CD4-positive, alpha-beta T cell treated with Interferon gamma for 1 hour (primary cell): ENCODE measurements around the gene ESR2.
"Not testable (repeated sequence)": the region's sequence is repeated elsewhere in the genome, so short reads cannot be mapped to it uniquely, and the experiment has no call there.

Experiments
- DNase-seq: peaks from one replicate; pipeline ENCODE4 v3.0.0-alpha.2; 2020

The ESR2 gene

DNA sequence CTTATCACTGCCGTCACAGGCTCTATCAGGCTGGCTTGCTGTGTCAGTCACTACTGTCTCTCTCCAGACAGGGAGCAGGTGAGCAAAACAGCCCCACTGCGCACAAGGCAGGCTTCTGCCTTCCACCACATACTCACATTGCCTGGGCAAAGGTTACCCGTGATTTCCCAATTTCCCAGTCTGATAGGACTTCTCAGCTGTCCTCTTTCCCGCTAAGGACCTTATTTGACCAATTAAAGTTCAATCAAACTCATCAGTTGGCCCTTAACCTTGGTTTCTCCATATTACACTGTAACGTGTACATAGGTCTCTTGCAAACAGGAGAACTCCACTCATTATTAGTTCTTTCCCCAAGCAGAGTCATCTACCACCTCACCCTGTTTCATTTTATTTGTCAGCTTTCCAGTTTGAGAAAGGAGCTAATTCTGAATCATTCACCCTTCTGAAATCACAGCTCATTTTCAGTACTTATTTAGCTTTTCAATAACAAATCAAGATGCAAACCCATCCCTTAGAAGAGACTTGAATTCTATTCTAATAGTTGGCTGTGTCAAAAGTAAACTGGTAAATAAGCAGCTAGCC, 170.8 kb downstream of the ESR2 start:
- DNase-seq, result no peak

DNA sequence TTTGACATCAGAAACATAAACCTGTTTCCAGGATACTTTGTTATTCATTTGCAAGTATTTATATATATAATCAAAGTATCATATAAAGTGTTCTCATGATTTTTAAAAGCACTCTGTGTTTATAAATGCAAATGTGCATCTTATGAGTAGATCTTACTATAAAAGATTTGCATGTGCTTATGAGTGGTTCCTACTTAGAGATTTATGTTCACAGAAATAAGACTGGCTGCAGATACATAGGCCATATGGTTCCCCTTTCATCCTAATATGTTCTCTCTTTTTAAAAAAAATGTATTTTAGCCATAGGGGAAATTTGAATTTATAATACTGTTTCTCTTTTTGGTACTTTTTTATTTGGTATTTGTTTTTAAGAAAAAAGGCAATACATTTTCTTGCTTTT, 174.2 kb downstream of the ESR2 start:
- DNase-seq, result no peak

DNA sequence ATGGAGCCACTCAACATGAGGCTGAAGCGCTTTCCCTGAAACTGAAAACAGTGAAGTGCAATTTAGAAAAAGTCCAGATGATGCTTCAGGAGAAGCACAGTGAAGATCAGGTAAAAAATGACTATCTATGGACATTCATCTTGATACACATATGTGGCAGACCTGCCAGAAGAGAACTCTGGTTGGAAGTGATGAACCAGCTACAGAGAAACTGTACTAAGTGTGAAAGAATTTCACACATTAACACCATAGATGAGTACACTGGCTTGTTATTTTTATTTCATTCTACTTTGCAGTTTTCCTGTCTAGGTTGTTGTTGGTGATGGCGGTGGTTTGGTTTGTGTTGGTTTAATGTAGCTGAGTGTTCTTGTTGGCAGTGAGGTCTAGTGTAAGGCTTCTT, 174.7 kb downstream of the ESR2 start:
- no peak for DNase-seq

DNA sequence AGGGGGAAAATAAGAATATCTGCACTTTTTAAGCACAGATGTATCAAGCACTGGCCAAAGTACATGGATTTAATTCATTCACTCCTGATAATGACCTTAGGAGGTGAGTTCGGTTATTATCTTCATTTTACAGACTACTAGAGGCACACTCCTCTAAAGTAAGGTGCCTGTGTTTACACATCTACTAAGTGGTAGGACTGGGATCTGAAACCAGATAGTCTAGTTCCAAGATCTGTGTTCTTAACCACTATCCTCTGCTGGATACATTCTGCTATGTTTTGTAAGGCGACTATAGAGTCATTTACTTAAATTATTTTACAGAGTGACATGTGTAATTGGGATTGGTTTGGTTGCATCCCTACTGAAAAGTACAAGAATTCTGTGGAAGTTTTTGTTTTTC, 175.3 kb downstream of the ESR2 start:
- DNase-seq, result no peak

DNA sequence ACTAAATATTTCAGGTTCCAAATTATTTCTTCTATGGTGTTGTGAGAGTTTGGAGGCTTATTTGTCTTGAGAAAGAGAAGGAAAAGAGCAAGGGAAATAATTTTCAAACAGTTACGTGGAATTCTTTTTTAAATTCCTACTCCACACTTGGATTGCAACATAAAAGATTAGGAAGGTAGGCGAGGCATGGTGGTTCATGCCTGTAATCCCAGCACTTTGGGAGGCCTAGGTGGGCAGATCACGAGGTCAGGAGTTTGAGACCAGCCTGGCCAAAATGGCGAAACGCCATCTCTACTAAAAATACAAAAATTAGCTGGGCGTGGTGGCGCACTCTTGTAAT, 175.8 kb downstream of the ESR2 start:
- not testable (repeated sequence) for DNase-seq

DNA sequence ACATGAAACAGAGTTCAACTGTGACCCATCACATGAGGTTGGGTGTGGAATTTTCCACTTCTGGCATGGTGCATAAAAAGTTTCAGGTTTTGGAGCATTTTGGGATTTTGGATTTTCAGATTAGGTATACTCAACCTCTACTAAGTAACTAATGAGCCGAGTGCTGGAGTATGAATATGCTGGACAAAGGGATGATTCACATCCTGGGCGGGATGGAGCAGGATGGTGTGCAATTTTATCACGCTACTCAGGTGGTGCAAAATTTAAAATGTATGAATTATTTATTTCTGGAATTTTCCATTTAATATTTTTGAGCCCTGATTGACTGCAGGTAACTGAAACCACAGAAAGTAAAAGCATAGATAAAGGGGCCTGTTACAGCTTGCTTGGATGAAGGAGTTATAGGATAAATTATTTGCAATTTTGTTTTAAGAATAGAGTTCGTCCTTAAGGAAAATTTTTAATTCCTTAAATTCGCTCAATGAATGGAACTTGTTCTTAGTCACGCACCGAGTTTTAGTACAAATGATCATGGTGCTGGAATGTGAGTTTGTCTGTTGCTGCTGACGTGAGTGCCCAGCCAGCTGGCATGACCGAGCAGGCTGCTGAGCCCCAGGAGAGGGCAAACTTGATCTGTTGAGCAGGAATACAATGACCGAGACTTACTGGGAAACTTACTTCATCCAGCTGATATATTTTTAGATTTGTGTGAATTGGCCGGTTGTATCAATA, 176.3 kb downstream of the ESR2 start:
- DNase-seq, result no peak

DNA sequence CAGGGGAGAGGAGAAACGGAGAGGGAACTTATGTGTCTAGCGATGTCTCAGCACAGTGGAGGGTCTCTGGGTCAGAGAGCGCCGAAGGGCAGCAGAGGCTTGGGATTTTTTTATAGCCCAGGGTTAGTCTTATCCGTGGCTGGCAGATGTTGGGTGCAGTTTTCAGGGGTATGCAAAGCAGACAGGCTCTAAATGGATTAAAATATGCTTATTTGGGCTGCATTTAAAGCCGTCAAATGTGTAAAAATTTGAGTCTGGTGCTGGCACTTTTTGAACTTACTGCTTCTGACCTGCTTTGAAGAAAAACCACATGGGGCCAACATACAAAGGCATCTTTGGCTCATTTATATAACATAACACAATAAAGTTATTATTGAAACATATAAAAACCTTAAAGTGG, 178.8 kb downstream of the ESR2 start:
- no peak for DNase-seq

DNA sequence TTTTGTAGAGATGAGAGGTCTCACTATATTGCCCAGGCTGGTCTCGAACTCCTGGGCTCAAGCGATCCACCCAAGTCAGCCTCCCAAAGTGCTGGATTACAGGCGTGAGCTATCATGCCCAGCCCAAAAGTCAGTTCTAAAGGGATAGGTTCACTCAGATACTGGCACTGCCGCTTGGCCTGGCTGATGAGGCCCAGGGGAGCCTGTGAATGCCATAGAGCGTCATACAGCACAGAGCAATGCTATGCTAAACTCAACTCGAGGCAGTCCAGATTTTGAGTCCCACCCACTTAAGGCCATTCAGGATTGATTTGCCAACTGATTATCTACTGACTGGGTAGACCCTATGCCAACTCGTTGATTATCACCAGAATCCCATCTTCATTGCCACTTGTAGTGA, 179.4 kb downstream of the ESR2 start:
- DNase-seq, result no peak

DNA sequence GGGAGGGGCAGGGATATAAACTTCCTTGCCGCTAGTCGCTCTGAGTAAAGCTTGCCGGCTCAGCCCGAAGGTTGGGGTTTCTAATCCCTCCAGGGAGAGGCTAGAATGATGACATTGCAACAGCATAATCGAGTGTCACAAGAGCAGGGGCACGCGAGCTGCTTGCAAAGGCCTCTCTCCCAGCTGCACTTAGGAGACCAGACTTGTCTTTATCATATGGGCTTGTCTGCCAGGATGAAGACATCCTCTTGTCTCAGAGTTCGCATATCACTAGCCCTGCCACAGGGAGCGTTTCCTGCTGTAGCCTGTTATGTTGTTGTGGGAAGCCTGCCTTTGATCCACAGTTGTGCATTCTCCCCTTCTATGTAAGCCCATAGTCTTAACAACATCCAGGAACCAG, 180.0 kb downstream of the ESR2 start:
- DNase-seq, result no peak

DNA sequence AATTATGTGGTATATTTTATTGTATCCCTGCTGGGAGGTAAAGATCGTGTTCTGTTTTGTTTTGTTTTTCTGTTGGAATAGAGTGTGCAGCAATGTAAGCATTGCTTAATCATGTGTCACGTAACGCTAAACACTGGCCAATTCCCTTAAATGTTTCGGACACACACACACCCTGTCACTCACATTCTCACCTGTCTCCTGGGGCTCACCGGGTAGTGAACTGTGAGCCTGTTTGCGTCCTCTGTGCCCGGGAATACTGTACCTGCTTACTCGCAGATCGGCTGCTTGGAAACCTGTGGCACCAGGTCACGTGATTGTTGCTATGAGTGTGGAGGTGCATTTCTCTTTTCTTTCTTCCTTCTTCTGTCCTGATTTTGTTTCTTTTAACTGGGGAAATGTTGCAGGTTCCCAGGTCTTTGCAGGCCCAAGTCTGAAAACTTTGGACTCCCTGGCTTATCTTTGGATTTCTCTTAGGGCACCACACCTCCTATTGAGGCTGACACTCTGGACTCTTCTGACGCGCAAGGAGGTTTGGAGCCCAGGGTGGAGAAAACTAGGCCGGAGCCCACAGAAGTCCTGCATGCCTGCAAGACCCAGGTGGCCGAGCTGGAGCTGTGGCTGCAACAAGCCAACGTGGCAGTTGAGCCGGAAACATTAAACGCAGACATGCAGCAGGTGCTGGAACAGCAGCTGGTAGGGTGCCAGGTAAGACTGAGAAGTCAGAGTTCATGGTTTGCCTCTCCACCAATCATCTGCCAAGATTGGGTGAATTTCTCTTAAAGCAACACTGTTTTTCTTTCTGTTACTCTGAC, 181.1 kb downstream of the ESR2 start:
- no peak for DNase-seq

DNA sequence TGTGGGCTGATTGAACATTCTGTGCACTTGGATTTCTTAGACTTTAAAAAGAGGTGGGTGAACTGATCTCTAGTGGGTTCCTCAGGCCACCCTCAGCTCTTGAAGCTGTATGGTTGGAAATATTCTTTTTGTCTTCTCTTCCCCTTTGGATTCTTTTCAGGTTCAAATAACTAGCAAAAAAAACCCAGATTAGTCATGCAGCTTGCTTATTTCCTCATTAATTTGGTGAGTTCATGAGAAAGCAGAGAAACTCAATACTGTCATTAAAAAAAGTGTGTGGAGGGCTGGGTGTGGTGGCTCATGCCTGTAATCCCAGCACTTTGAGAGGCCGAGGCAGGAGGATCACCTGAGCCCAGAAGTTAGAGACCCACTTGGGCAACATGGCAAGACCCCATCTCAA, 183.4 kb downstream of the ESR2 start:
- DNase-seq, result no peak

DNA sequence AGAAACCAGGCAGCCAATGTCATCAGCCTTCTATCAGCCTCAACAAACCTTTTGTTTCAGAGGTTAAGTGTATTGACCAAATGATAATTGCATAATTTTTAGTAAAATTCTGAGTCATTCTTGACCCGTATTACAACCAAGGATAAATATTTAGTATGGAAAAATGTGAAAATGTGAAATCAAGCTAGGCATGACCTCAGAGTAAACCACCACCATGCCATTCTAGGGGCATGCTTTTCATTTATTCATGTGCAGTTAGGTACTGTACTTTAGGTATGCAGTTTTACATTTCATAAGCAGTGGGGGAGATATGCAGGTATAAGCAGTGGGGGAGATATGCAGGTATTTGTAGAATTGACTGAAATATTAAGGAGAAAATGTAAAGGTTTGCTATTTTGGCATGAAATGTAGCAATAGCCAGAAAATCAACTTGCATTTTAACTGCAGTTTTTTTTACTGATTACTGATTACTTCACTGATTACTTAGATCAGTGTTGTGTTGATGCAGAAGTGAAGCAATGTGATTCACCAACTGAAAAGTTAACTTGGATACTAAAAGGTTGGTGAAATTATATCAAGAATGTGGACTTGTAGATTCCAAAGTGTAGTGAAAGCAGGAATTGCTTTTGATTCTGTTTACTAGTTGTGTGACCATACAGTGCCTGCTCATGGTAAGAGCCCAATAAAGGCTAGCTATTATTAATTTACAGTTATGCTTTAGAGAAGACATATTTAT, 184.2 kb downstream of the ESR2 start:
- DNase-seq, result no peak

DNA sequence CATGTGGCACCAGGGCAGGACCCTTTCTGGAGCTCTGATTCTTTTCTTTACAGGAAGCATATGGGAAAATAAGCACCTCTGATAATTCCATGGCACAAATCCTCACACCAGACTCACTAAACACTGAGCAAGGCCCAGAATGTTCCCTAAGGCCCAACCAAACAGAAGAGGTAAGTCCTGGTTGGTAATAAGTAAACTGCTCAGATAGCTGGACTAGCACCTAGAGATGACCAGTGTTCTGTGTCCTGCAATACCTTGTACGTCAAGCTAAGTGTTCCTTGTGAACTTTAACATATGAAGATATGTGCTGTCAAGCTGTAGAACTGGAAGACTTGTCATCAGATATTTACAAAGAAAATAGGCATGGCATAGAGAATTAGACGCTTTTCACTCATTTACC, 186.7 kb downstream of the ESR2 start:
- no peak for DNase-seq

DNA sequence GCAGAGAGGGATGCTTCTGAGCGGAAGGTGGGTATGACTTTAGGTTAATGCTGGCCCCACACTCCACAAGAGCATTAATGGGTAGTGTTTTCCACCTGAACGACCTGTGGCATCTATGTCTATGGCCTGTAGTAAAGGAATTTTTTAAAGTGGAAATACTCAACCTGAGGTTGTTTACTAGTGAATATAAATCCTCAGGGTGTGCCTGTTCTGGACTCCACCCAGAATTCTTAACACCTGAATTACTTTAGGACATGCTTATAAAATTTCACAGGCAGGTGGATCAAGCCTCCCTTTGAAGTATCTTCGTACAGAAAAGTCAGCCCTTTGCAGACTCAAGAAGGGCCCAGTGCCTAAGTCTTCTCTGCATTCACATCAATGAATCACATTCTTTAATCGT, 196.1 kb downstream of the ESR2 start:
- no peak for DNase-seq

DNA sequence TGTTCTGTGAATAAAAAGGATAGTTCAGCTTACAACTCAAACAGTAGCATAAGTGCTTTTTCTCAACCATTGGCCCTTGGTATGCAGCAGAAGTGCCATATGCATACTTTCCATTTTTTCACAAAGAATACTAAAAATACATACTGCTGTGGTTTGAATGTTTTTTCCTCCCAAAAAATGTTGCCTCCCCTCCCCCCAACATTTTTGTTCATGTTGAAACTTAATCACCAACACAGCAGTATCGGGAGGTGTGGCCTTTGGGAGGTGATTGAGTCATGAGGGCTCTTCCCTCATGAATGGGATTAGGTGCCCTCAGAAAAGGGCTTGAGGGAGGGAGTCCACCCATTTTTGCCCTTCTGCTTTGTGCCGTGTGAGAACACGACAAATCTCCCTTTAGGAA, 198.6 kb downstream of the ESR2 start:
- no peak for DNase-seq

DNA sequence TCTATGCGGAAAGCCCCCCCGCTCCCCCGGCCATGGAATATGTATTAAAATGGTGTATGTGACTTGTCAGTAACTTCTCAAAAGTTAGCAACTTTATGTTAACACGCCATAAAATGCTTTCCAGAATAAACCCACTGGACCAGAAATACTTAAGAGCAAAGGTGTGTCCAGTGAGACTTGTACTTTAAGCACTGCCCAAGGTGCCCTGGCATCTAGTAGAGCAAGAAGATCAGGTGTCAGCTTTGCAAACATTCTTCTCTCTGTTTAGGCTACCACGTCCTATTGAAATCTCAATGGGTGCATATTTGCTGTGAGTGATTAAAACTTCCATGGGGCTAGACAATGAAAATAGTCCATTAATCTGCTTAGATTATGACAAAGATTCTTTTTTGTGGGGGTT, 201.2 kb downstream of the ESR2 start:
- DNase-seq, result no peak

DNA sequence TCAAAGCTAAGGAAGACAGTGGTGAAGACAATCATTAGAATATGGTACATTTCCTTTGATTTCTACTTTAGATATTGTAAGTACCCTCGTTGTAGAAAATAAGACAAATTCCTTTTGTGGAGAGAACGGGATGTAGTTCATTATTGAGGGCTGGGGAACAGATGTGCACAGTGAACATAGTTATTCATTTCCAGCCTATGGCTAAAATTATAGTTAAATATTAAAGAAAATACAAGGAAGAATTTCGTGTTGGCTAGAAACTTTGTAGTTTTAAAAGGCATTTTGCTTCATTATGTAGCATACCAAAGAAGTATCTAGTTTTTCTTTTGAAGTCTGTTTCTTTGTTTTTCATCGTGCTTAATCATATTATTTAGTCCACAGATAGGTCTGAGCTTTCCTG, 201.8 kb downstream of the ESR2 start:
- no peak for DNase-seq

DNA sequence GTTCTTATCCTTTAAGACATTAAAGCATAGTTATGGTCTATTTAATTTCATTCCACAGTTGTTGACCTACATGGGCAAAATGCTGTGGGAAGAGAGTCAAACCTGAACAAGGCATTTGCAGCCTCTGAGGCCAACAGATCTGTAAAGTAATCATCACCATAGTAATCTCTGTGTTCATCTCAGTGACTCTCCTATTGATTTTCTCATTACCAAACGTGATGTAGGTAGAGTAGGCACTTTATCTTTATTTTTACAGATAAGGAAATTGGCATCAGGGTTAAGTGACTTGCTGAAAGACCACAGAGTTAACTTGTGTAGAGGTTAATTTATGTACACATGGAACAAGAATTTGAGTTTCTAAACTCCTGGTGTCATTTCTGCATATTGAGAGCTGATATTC, 203.0 kb downstream of the ESR2 start:
- no peak for DNase-seq

DNA sequence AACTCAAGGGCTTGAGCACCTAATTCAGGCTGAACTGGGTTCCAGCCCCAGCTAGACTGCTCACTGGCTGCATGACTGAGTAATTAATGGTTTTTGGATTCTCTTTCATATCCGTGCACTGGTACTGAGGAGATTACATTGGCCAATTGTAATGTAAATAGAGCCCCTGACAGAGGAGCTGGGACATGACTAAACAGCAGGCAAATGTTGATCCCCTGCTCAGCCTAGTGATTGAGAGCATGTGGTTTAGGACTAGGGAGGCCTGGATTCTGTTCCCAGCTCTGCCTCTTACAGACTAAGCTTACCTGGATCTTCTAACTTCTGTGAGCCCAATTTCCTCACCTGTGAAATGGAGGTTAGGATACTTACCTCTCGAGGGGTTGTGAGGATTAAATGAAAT, 204.3 kb downstream of the ESR2 start:
- no peak for DNase-seq

DNA sequence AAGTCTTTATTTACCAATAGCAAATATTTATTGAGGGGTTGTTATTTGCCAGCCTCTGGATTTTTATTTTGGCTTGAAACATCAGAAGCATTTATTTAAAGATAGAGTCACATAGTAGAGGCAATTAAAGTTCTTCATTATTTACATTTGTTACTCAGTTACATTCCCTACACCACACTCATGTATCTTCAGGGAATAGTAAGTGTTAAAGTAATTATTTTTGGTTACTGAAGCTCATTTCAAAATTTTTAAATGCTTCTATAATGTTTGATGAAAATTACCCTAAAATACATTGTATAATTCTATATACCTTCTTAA, 205.6 kb downstream of the ESR2 start:
- DNase-seq, result no peak

DNA sequence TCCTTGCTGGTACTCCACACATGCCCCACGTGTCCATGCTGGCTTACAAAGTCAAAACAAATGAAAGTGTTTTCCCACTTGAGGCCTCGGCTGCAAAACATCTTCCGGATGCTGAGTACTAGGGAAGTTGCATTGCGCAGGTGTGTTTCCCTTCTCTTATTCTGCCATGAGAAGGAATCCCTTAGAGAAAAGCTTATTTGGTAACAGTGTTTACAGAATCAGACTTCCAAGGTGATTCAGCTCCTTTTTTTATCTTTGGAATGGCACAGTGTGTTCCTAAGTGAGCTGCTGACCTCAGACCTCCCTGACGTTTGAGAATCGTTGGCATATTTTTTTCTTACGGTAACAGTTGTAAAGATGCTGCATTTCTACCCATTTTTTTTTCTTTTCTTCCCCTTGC, 211.3 kb downstream of the ESR2 start:
- no peak for DNase-seq

DNA sequence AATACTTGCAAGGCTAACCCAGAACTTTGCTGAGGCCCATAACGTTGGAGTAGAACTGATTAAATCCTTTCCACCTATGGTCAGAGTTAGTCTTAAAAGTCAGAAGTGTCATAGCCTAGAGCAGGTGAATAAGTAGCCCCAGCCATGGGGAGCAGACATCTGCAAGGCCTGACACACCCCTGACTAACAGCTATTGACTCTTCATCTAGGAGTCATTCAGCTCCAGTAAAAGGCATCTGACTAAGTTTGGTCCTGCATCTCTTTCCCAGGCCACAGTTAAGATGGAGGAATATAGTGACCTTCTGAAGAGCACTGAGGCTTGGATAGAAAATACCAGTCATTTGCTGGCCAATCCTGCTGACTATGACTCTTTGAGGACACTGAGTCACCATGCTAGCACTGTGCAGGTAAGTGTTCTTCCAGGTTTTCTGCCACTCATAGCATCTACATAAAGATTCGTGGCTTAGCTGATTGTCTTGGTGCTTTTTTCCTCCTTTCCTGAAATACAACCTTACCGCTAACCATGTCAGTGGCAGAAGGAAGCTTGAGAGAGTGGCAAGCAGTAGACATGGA, 212.9 kb downstream of the ESR2 start:
- no peak for DNase-seq

DNA sequence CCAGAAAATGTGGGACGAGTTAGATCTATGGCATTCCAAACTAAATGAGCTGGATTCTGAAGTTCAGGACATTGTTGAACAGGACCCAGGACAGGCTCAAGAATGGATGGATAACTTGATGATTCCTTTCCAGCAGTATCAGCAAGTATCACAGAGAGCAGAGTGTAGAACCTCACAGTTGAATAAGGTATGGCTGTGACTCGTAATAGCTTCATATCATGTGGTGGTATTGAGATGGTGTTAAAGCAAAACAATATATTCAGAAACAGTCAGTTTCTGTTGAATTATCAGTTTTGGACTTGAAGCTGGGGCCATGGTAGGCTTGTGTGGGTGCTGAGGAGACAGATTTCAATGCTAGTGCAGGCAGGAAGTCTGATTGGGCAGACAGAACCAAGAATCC, 213.7 kb downstream of the ESR2 start:
- DNase-seq, result no peak

DNA sequence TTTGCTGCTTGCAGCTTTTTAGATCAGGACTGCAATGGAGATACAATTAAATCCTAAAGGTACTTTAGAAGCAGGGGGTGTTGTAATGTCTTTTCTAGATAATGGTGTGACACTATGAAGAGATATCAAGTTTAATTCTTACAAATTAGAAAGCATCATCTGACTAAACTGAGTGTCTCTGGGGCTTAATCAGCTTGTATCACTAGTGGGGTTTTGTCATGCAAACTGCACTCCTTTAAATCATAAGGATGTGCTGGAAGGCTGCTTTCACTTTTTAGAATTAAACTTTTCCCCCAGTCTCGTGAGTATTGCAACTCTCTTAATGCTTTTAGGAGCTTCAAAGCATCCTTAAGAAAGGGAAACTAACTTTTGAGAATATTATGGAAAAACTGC, 218.6 kb downstream of the ESR2 start:
- DNase-seq, result no peak
